8988T (cell line): ENCODE measurements around the gene OR11H7.
"Not testable (repeated sequence)": the region's sequence is repeated elsewhere in the genome, so short reads cannot be mapped to it uniquely, and the experiment has no call there.

Experiments
- DNase-seq: peaks from one replicate; pipeline ENCODE4 v3.0.0; 2011

Gene OR11H7

GRCh38 chr14:20228681-20229080 is at the start of gene OR11H7:
Gene OR11H7 (plus strand): TSS chr14:20228981.
- DNase-seq: no peak

GRCh38 chr14:20179218-20179617 is 49.6 kb upstream of the OR11H7 start:
- DNase-seq: no peak

GRCh38 chr14:20179880-20180279 is 48.9 kb upstream of the OR11H7 start:
- no peak for DNase-seq

- no peak for DNase-seq
These were observed 48.3 kb upstream of the OR11H7 start for GRCh38 chr14:20180486-20180885.

GRCh38 chr14:20184181-20184580 is 44.6 kb upstream of the OR11H7 start:
- DNase-seq: no peak

GRCh38 chr14:20190596-20190995 is 38.2 kb upstream of the OR11H7 start, which contains the start of gene OR11G2:
Gene OR11G2 (plus strand): TSS chr14:20190896. CDS start chr14:20197438, 6,542 bp downstream.
- DNase-seq: no peak

GRCh38 chr14:20191396-20191795 is 37.4 kb upstream of the OR11H7 start:
- no peak for DNase-seq

- DNase-seq: no peak
These were observed 34.7 kb upstream of the OR11H7 start for GRCh38 chr14:20194101-20194500.

GRCh38 chr14:20195170-20195569 is 33.6 kb upstream of the OR11H7 start:
- DNase-seq: not testable (repeated sequence)

GRCh38 chr14:20195911-20196310 is 32.9 kb upstream of the OR11H7 start:
- DNase-seq: no peak

GRCh38 chr14:20197459-20197858 is 31.3 kb upstream of the OR11H7 start:
- no peak for DNase-seq

GRCh38 chr14:20198991-20199390 is 29.8 kb upstream of the OR11H7 start:
- DNase-seq: no peak

GRCh38 chr14:20204721-20205120 is 24.1 kb upstream of the OR11H7 start:
- DNase-seq: no peak

- no peak for DNase-seq
These were observed 19.2 kb upstream of the OR11H7 start for GRCh38 chr14:20209595-20209994.

- not testable (repeated sequence) for DNase-seq
These were observed 16.4 kb upstream of the OR11H7 start for GRCh38 chr14:20212406-20212805.

GRCh38 chr14:20215196-20215595 is 13.6 kb upstream of the OR11H7 start:
- DNase-seq: no peak

- no peak for DNase-seq
These were observed 9.7 kb upstream of the OR11H7 start for GRCh38 chr14:20219033-20219432.

GRCh38 chr14:20223410-20223809 is 5.4 kb upstream of the OR11H7 start, which contains the start of gene OR11H6:
Gene OR11H6 (plus strand): TSS chr14:20223710. CDS start chr14:20223710, 0 bp downstream.
- DNase-seq: no peak

GRCh38 chr14:20235415-20235814 is 6.6 kb downstream of the OR11H7 start:
- not testable (repeated sequence) for DNase-seq

- no peak for DNase-seq
These were observed 19.0 kb downstream of the OR11H7 start for GRCh38 chr14:20247646-20248246.

GRCh38 chr14:20262642-20263128 is 33.9 kb downstream of the OR11H7 start:
- DNase-seq: no peak

- DNase-seq: not testable (repeated sequence)
These were observed 35.6 kb downstream of the OR11H7 start for GRCh38 chr14:20264361-20264760.

- DNase-seq: no peak
These were observed 45.3 kb downstream of the OR11H7 start for GRCh38 chr14:20274062-20274461.

GRCh38 chr14:20277409-20277808 is 48.6 kb downstream of the OR11H7 start:
- no peak for DNase-seq

GRCh38 chr14:20278414-20278813 is 49.6 kb downstream of the OR11H7 start:
- DNase-seq: no peak
